Calu3 (cell line): ENCODE measurements around the gene CD74. TPM values are rescaled to one million over a fixed set of nuclear protein-coding genes. Genes with fewer than 3 reads are reported as not detected.

Experiments
- BruUV-seq: library from RNA; stranded (reverse); fragments of 400-500 nt; replicated peaks from 2 replicates; lab custom pipeline; 2021; lab: Mats Ljungman, UMichigan
- CTCF ChIA-PET: fragments of 300-600 bp; sonication (Branson Sonifier 250); formaldehyde crosslinking; loops from one replicate; lab custom pipeline; 2022; ENCODE audit warnings: antibody characterized with exemption; lab: Charles Lee
- DNase-seq: peaks from one replicate; pipeline ENCODE4 v3.0.0; 2022
- H3K27ac Mint-ChIP-seq: one replicate; pipeline ENCODE4 v1.8.0; 2022; ENCODE audit warnings: mixed read lengths; ENCODE audit not compliant: unreplicated experiment
- H3K27me3 Mint-ChIP-seq: one replicate; pipeline ENCODE4 v1.8.0; 2022; ENCODE audit warnings: mixed read lengths; ENCODE audit not compliant: unreplicated experiment
- H3K36me3 Mint-ChIP-seq: one replicate; pipeline ENCODE4 v1.8.0; 2022; ENCODE audit warnings: mild to moderate bottlenecking, moderate library complexity, mixed read lengths; ENCODE audit not compliant: insufficient read depth, unreplicated experiment
- H3K4me1 Mint-ChIP-seq: one replicate; pipeline ENCODE4 v1.8.0; 2022; ENCODE audit warnings: mild to moderate bottlenecking, low read depth, mixed read lengths; ENCODE audit not compliant: unreplicated experiment
- H3K4me3 Mint-ChIP-seq: one replicate; pipeline ENCODE4 v1.8.0; 2022; ENCODE audit warnings: mild to moderate bottlenecking, low read depth, moderate library complexity, mixed read lengths; ENCODE audit not compliant: unreplicated experiment
- H3K9me3 Mint-ChIP-seq: one replicate; pipeline ENCODE4 v1.8.0; 2022; ENCODE audit warnings: low read depth, mixed read lengths; ENCODE audit not compliant: unreplicated experiment
- intact Hi-C: fragments of 100-400 bp; cut with micrococcal nuclease; formaldehyde crosslinking; loops from one replicate; pipeline ENCODE4 v1.10.0; 2022; ENCODE audit not compliant: unreplicated experiment
- total RNA-seq: library from RNA; stranded (reverse); gene quantifications from 2 replicates; pipeline ENCODE4 v1.2.3, GENCODE V29; 2022
- TF ChIP-seq, protein P1 (sequence below): fragments of 200-600 bp; IDR thresholded peaks from one replicate; pipeline ENCODE4 v1.8.0; 2022; ENCODE audit warnings: antibody characterized with exemption; ENCODE audit not compliant: unreplicated experiment

CD74 gene
- total RNA-seq, 1 experiment from 2014 or later, result 1,091 TPM

DNA sequence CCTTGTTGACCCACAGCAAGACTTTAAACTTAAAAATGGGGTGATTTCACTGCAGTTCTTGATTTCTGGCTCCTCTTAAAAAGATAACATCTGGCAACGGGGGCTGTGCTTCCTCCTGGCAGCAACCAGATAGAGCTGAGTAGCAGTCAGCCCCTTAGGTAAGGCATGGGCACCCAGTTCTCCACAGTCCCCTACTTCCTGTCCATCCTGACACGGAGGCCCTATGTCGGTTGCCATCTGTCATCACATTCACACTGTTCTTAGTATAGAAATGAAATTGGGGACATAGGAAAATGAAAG is 11.7 kb downstream of the CD74 start:
- no peak overlapping the region for H3K4me3 Mint-ChIP-seq
- H3K27ac Mint-ChIP-seq, result no peak overlapping the region
- no peaks in the 10 kb centered on the region for H3K9me3 Mint-ChIP-seq
- peaks cover 72% of the 10 kb centered on the region for H3K36me3 Mint-ChIP-seq
- CTCF ChIA-PET, result no interaction called here
- no peak for DNase-seq
- H3K27me3 Mint-ChIP-seq, result no peaks in the 10 kb centered on the region
- no TSS peak for BruUV-seq
- TF ChIP-seq, protein P1, sequence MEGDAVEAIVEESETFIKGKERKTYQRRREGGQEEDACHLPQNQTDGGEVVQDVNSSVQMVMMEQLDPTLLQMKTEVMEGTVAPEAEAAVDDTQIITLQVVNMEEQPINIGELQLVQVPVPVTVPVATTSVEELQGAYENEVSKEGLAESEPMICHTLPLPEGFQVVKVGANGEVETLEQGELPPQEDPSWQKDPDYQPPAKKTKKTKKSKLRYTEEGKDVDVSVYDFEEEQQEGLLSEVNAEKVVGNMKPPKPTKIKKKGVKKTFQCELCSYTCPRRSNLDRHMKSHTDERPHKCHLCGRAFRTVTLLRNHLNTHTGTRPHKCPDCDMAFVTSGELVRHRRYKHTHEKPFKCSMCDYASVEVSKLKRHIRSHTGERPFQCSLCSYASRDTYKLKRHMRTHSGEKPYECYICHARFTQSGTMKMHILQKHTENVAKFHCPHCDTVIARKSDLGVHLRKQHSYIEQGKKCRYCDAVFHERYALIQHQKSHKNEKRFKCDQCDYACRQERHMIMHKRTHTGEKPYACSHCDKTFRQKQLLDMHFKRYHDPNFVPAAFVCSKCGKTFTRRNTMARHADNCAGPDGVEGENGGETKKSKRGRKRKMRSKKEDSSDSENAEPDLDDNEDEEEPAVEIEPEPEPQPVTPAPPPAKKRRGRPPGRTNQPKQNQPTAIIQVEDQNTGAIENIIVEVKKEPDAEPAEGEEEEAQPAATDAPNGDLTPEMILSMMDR, result no peak
- no peaks in the 10 kb centered on the region for H3K4me1 Mint-ChIP-seq
- intact Hi-C loops, result no loop called here

DNA sequence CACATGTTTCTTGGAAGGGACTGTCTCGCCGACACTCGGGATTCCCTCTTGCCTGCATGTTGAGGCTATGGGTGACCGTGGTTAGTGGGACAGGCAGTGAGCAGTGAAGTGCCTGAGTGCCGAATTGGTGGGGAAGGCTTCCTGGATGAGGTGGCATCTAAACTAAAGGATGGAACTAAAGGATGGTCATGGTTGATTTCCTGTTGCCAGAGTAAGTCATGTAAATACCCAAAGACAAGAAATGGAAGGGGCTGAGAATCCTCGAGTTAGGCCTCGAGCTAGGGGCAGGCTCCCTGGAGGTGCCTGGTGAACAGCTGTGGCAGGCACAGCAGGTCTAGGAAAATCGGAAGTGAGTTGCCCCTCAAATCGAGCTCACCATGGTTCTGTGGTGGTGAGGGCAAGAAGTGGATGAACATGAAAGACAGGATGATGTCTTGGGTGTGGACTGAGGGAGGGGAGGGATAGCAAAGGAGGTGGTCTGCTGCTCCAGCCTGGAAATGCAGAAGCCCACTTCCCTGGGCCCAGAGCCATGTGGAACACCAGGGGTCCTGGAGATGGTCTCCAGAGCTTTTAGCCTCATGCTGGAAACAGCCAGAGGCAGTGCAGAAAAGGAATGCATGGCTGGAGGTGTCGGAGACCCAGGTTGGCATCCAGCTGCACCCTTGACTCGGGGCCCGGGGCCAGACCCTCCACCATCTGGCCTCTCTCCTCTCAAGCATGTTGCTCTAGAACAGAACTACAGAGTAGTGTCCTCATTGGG is 12.2 kb downstream of the CD74 start:
- CTCF ChIA-PET, result no interaction called here
- Mint-ChIP-seq H3K4me3 (no peak overlapping the region), H3K36me3 (peaks cover 75% of the 10 kb centered on the region), H3K27ac (no peak overlapping the region), H3K9me3 (no peaks in the 10 kb centered on the region), H3K4me1 (no peaks in the 10 kb centered on the region), H3K27me3 (no peaks in the 10 kb centered on the region)
- DNase-seq, result no peak
- intact Hi-C loops, result no loop called here
- BruUV-seq, result no TSS peak
- TF ChIP-seq, protein P1, result no peak

DNA sequence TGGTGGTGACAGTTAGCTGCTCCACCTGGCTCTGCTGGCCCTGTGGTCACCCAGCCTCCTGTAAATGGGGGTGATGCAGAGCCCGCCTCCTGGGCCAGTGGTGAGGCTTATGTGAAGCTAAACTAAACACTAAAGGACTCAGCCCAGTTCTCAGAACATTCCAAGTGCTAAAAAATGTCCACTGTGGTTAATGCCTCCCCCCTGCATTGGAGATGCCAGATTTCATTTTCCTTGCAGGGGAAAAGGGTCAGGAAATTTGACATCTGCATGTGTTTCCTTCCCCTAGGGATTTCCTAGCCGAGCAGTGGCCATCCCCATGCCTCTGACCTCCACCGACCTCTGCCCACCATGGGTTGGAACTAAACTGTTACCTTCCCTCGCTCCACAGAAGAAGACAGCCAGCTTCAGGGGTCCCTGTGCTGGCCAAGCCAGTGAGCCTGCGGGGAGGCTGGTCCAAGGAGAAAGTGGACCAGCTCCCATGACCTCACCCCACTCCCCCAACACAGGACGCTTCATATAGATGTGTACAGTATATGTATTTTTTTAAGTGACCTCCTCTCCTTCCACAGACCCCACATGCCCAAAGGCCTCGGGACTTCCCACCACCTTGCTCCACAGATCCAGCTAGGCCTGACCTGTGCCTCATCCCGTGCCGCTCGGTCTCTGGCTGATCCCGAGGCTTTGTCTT is 13.0 kb downstream of the CD74 start:
- intact Hi-C loops, result no loop called here
- H3K36me3 Mint-ChIP-seq, result peaks cover 83% of the 10 kb centered on the region
- DNase-seq, result no peak
- no TSS peak for BruUV-seq
- H3K27ac Mint-ChIP-seq, result no peak overlapping the region
- no peak overlapping the region for H3K4me3 Mint-ChIP-seq
- TF ChIP-seq, protein P1, result no peak
- H3K4me1 Mint-ChIP-seq, result no peaks in the 10 kb centered on the region
- CTCF ChIA-PET, result interaction anchor here (1.1 kb wide), 1 partner anchor 13 kb away, joined by 3 read pairs; the partner anchor contains the start of gene CD74
- no peaks in the 10 kb centered on the region for H3K27me3 Mint-ChIP-seq
- no peaks in the 10 kb centered on the region for H3K9me3 Mint-ChIP-seq

DNA sequence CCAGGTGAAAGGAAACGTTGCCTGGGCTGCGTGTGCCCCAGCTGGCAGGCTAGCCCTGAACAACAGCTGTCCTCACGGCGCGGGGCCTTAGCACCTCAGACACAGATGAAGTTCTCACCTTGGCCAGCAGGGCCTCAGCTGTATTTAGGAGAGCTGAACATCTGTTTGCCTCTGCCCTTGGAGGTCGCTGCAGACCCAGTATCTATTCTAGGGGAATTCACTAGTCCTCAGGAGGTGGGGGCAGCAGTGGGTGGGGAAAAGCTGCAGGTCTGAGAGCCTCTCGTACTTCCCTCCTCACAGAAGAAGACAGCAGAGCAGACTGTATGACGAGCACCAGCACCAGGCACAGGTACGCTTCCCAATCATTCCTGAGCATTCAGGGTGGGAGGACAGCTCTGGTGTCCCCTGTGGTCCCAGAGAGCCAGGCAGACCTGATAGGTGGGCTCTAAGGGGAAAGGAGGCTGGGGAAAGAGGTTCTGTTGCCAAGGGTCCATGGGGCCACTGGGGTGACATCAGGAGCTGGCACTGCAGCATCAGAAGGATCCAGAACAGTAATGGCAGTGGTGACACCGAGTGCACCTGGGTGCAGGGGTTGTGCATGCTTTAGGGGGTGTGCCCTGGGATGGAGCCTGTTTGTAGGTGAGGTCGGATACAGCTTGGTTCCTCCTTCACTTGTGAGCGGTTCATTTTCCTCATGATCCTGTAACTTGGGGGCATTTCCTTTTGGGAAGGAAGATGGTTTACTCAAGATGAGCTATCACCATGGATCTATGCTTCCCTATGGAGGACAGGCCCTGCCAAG is 13.8 kb downstream of the CD74 start:
- intact Hi-C loops, result no loop called here
- no TSS peak for BruUV-seq
- H3K4me3 Mint-ChIP-seq, result no peak overlapping the region
- H3K27me3 Mint-ChIP-seq, result no peaks in the 10 kb centered on the region
- CTCF ChIA-PET, result interaction anchor here (1.1 to 1.2 kb wide), 3 partner anchors 11 to 14 kb away, joined by 3 to 4 read pairs (median 3); partner anchors contain the start of gene CD74
- H3K4me1 Mint-ChIP-seq, result no peaks in the 10 kb centered on the region
- DNase-seq, result no peak
- peaks cover 77% of the 10 kb centered on the region for H3K36me3 Mint-ChIP-seq
- TF ChIP-seq, protein P1, result peak; percentile 47
- no peaks in the 10 kb centered on the region for H3K9me3 Mint-ChIP-seq
- no peak overlapping the region for H3K27ac Mint-ChIP-seq
